BLaER1 treated with 17β-estradiol and CSF1 and Interleukin-3, amounts not matched to agents 10 nM and 100 nM (cell line): ENCODE results near the gene ENO2.
"Not testable (repeated sequence)": the region's sequence is repeated elsewhere in the genome, so short reads cannot be mapped to it uniquely, and the experiment has no call there.

Experiments
- H3K27ac ChIP-seq, 11 experiments: shearing (Covaris generic); formaldehyde crosslinking; 2 replicates each; pipeline ENCODE4 v1.8.1; 2022
- H3K27me3 ChIP-seq, 11 experiments: shearing (Covaris generic); formaldehyde crosslinking; 2 replicates each; pipeline ENCODE4 v1.8.1; 2022
- H3K36me3 ChIP-seq, 11 experiments: shearing (Covaris generic); formaldehyde crosslinking; 2 replicates each; pipeline ENCODE4 v1.8.1; 2022
- H3K4me1 ChIP-seq, 10 experiments: shearing (Covaris generic); formaldehyde crosslinking; 2 replicates each; pipeline ENCODE4 v1.8.1; 2022
- H3K4me2 ChIP-seq, 11 experiments: shearing (Covaris generic); formaldehyde crosslinking; 2 replicates each; pipeline ENCODE4 v1.8.1; 2022
- H3K4me3 ChIP-seq, 10 experiments: shearing (Covaris generic); formaldehyde crosslinking; 2 replicates each; pipeline ENCODE4 v1.8.1; 2022
- H3K9ac ChIP-seq, 11 experiments: shearing (Covaris generic); formaldehyde crosslinking; 2 replicates each; pipeline ENCODE4 v1.8.1; 2022
- H3K9me3 ChIP-seq, 11 experiments: shearing (Covaris generic); formaldehyde crosslinking; replicated peaks in 1 of 11; 2 replicates each; pipeline ENCODE4 v1.8.1; 2022
- H4K20me1 ChIP-seq, 11 experiments: shearing (Covaris generic); formaldehyde crosslinking; 2 replicates each; pipeline ENCODE4 v1.8.1; 2022
- Cebpa-rat ChIP-seq, 11 experiments: shearing (Covaris generic); IDR thresholded peaks; 2 replicates each; pipeline ENCODE4 v1.8.1; 2022

The ENO2 gene

GRCh38 chr12:6890789-6891645 is 23.4 kb upstream of the ENO2 start:
- peaks cover 18 to 58% (median 35%) of the 10 kb centered on the region in 10 experiments for H3K4me1 ChIP-seq
- H4K20me1 ChIP-seq = no peaks in the 10 kb centered on the region
- no peaks in the 10 kb centered on the region for H3K27me3 ChIP-seq
- no peaks in the 10 kb centered on the region; a peak in 1 of 22 replicates for H3K9me3 ChIP-seq
- peaks cover 0 to 5% (median 0%) of the 10 kb centered on the region in 11 experiments; a peak in 2 of 22 replicates for H3K36me3 ChIP-seq
- peak overlapping the region; percentile 81 to 98 (median 93) for H3K27ac ChIP-seq
- peak overlapping the region; percentile 75 to 92 (median 86) for H3K4me2 ChIP-seq
- TF ChIP-seq Cebpa-rat (IDR thresholded peaks at IDR 0.05) = peak; percentile 91 to 99 (median 98)
- peak overlapping the region; percentile 42 to 64 (median 55) for H3K4me3 ChIP-seq
- peak overlapping the region; percentile 78 to 89 (median 83) for H3K9ac ChIP-seq

- no peaks in the 10 kb centered on the region for H3K27me3 ChIP-seq
- no peaks in the 10 kb centered on the region for H4K20me1 ChIP-seq
- peaks cover 0 to 5% (median 0%) of the 10 kb centered on the region in 11 experiments; a peak in 2 of 22 replicates for H3K36me3 ChIP-seq
- peak overlapping the region; percentile 42 to 64 (median 55) for H3K4me3 ChIP-seq
- no peaks in the 10 kb centered on the region; a peak in 1 of 22 replicates for H3K9me3 ChIP-seq
- H3K4me2 ChIP-seq = peak overlapping the region; percentile 71 to 92 (median 82)
- H3K27ac ChIP-seq = peak overlapping the region; percentile 79 to 98 (median 92)
- no peak for TF ChIP-seq Cebpa-rat (IDR thresholded peaks at IDR 0.05)
- H3K4me1 ChIP-seq = peaks cover 18 to 55% (median 35%) of the 10 kb centered on the region in 10 experiments
- peak overlapping the region; percentile 78 to 89 (median 83) for H3K9ac ChIP-seq
Measured at GRCh38 chr12:6891646-6892001, 22.8 kb upstream of the ENO2 start.

- H3K9me3 ChIP-seq, H3K36me3 ChIP-seq, H3K4me3 ChIP-seq, H4K20me1 ChIP-seq, H3K27me3 ChIP-seq, H3K27ac ChIP-seq, H3K9ac ChIP-seq: not testable (repeated sequence)
- Histone ChIP-seq H3K4me1 (peaks cover 18 to 46% (median 30%) of the 10 kb centered on the region in 10 experiments), H3K4me2 (peak overlapping the region in 1 of 11 experiments; percentile 79; a peak in 1 of 22 replicates)
Measured at GRCh38 chr12:6892683-6893082, 21.7 kb upstream of the ENO2 start.

GRCh38 chr12:6894321-6894720 is 20.1 kb upstream of the ENO2 start:
- H3K4me2 ChIP-seq = peak overlapping the region in 4 of 11 experiments; percentile 1 to 40 (median 16); a peak in 4 of 22 replicates
- TF ChIP-seq Cebpa-rat (IDR thresholded peaks at IDR 0.05) = no peak

GRCh38 chr12:6896846-6897435 is 17.4 kb upstream of the ENO2 start:
- Histone ChIP-seq H3K4me2 (no peak overlapping the region), H3K27me3 (no peaks in the 10 kb centered on the region), H3K9ac (no peak overlapping the region), H4K20me1 (no peaks in the 10 kb centered on the region), H3K36me3 (no peaks in the 10 kb centered on the region), H3K9me3 (no peaks in the 10 kb centered on the region; a peak in 1 of 22 replicates), H3K4me3 (no peak overlapping the region), H3K4me1 (peaks cover 9 to 34% (median 21%) of the 10 kb centered on the region in 10 experiments), H3K27ac (no peak overlapping the region)
- no peak for TF ChIP-seq Cebpa-rat (IDR thresholded peaks at IDR 0.05)

More at GRCh38 chr12:6894321-6894720, 20.1 kb upstream of the ENO2 start:
- no peaks in the 10 kb centered on the region; a peak in 1 of 22 replicates for H3K9me3 ChIP-seq
- H3K9ac ChIP-seq = no peak overlapping the region
- H4K20me1 ChIP-seq = no peaks in the 10 kb centered on the region
- no peak overlapping the region for H3K4me3 ChIP-seq
- H3K27ac ChIP-seq = no peak overlapping the region
- H3K27me3 ChIP-seq = no peaks in the 10 kb centered on the region
- peaks cover 0 to 4% (median 0%) of the 10 kb centered on the region in 11 experiments; a peak in 1 of 22 replicates for H3K36me3 ChIP-seq
- H3K4me1 ChIP-seq = peaks cover 19 to 36% (median 28%) of the 10 kb centered on the region in 10 experiments

GRCh38 chr12:6899427-6899826 is 15.0 kb upstream of the ENO2 start:
- Histone ChIP-seq H3K4me1 (peaks cover 18 to 32% (median 24%) of the 10 kb centered on the region in 10 experiments), H3K9ac (no peak overlapping the region), H3K4me3 (no peak overlapping the region), H3K27ac (peak overlapping the region in 1 of 11 experiments; percentile 57; a peak in 1 of 22 replicates), H3K4me2 (peak overlapping the region in 10 of 11 experiments; percentile 1 to 62 (median 34); a peak in 15 of 22 replicates), H4K20me1 (no peaks in the 10 kb centered on the region), H3K9me3 (no peaks in the 10 kb centered on the region; a peak in 1 of 22 replicates), H3K27me3 (no peaks in the 10 kb centered on the region), H3K36me3 (no peaks in the 10 kb centered on the region)
- TF ChIP-seq Cebpa-rat (IDR thresholded peaks at IDR 0.05) = no peak

- H3K4me1 ChIP-seq = peaks cover 21 to 34% (median 26%) of the 10 kb centered on the region in 10 experiments
- no peak for TF ChIP-seq Cebpa-rat (IDR thresholded peaks at IDR 0.05)
- H3K9me3 ChIP-seq = no peaks in the 10 kb centered on the region; a peak in 1 of 22 replicates
- H3K9ac ChIP-seq = no peak overlapping the region
- no peaks in the 10 kb centered on the region for H3K27me3 ChIP-seq
- H4K20me1 ChIP-seq = no peaks in the 10 kb centered on the region
- H3K4me3 ChIP-seq = no peak overlapping the region
- H3K36me3 ChIP-seq = no peaks in the 10 kb centered on the region
- peak overlapping the region in 3 of 11 experiments; percentile 30 to 57 (median 39); a peak in 4 of 22 replicates for H3K27ac ChIP-seq
- H3K4me2 ChIP-seq = peak overlapping the region in 10 of 11 experiments; percentile 1 to 62 (median 34); a peak in 15 of 22 replicates
Measured at GRCh38 chr12:6899837-6900519, 14.4 kb upstream of the ENO2 start.

- Histone ChIP-seq H3K36me3 (peaks cover 0 to 14% (median 5%) of the 10 kb centered on the region in 11 experiments; a peak in 7 of 22 replicates), H3K9me3 (no peaks in the 10 kb centered on the region; a peak in 1 of 22 replicates), H3K27ac (no peak overlapping the region), H4K20me1 (no peaks in the 10 kb centered on the region), H3K4me2 (no peak overlapping the region), H3K4me1 (peaks cover 27 to 42% (median 34%) of the 10 kb centered on the region in 10 experiments), H3K4me3 (no peak overlapping the region), H3K27me3 (no peaks in the 10 kb centered on the region), H3K9ac (no peak overlapping the region)
- TF ChIP-seq Cebpa-rat (IDR thresholded peaks at IDR 0.05) = no peak
Measured at GRCh38 chr12:6902448-6902847, 11.9 kb upstream of the ENO2 start.
